GM19372 (cell line): ENCODE results near the gene SP140L.
A peak's percentile ranks its signal among the peaks of the same experiment; 100 is the strongest.
"Not testable (repeated sequence)": the region's sequence is repeated elsewhere in the genome, so short reads cannot be mapped to it uniquely, and the experiment has no call there.

Experiments
- ATAC-seq: cut with Tn5 transposase; IDR thresholded peaks from one replicate; pipeline ENCODE4 v1.9.1; 2021; ENCODE audit warnings: mild to moderate bottlenecking, low read depth, moderate library complexity; ENCODE audit not compliant: unreplicated experiment

Gene SP140L

DNA sequence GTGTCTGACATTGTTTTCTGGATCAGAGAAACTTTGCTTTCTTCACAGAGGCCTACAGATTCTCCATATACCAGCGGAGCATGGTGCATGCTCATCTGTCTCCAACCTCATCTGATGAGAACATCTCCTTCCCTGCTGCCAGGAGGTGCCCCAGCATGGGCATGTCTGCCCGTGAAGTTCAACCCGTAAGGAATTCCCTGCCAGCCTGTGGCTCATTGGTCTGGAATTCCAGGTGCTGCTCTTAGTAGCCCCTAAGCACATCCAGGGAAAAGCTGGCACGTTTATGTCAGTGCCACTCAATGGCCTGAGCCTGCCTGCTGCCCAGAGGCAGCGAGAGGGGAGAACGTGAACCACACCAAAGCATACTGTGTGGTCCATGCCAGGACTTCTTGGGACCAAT is 87.3 kb downstream of the SP140L start:
- ATAC-seq, result no peak

DNA sequence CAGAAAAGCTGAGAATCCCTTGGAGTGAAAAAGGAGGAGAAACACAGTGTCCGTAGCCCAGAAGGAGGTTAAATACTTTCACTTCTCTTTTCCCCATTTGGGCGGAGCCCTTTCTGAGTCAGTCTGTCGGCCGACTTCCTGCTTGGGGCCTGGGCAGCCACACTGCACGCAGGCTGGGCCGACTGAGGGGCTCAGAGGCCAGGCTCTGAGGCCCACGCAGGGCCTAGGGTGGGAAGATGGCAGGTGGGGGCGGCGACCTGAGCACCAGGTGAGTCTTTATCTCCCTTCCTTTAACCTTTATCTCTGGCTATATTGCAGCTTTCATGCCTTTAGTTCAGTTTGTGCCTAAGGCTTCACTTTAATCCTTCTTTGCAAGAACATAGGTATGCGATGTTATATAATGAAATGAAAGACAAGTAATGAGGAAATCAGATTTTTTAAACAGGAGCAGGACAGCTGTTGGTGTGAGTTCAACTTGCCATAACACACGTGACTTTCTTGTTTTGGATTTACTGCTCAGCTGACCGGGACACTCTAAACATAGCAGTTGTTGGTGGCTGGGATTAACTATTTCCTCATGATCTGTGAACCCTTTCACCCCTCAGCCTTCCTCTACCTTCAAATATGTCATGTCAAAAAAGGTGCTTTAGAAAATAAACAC is 89.2 kb downstream of the SP140L start, which contains the start of gene SP100:
Gene SP100 (plus strand): TSS at position 141 of the 661 bp plus-strand sequence. CDS start 96 bp downstream, at position 237.
- ATAC-seq, result peak; percentile 74

DNA sequence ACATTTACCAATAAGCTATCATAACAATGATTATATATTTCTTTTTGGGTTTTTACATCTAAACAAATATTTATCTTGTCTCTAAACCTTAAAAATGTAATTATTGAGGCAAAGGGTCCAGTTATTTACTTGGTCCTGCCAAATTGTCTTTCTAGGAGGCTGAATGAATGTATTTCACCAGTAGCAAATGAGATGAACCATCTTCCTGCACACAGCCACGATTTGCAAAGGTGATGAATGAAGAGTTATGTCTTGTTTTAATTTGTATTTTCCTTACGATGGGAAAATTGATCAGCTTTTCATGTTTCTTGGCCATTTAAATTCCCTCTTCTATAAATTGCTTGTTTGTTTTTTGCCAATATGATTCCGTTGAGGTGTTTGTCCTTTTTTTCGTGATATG is 90.4 kb downstream of the SP140L start:
- ATAC-seq, result no peak

DNA sequence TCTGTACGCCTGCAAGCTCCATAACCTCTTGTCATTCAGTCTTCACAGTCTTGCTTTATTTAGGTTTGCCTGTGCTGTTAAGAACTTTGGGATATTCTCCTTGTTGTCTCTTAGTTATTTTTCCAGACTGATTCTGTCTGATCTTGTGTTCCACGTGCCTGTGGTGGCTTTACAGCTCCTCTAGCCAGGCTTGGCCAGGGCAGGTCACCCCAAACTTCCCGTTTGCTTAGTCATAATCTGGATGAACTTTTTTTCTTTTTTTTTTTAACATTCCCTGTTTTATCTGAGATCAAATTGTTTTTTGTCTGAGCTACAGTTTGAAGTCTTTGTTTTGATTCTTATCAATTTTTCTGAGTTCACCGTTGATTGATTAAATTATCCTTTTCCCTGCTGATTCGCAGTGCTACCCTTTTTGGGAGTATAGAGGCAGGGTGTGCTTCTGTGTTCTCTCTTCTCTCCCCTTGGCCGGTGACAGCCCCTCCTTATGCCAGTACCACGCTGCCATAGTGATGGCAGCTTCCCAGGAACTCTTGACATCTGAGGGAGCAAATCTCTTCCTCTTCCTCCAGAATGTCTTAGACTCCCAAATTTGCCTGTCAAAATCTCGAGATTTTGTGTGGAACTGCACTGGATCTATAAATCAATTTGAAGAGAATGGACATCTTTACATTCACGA is 91.5 kb downstream of the SP140L start:
- no peak for ATAC-seq

DNA sequence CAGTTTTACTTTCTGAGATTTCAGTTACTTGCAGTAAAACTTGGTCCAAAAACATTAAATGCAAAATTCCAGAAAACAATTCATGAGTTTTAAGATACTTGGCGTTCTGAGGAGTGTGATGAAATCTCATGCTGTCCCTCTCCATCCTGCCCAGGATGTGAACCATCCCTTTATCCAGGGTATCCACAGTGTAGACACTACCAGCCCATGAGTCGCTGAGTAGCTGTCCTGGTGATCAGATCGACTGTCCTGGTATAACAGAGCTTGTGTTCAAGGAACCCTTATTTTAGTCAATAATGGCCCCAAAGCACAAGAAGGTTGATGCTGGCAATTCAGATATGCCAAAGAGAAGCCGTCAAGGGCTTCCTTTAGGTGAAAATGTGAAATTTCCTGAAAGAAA is 92.2 kb downstream of the SP140L start:
- ATAC-seq, result no peak

DNA sequence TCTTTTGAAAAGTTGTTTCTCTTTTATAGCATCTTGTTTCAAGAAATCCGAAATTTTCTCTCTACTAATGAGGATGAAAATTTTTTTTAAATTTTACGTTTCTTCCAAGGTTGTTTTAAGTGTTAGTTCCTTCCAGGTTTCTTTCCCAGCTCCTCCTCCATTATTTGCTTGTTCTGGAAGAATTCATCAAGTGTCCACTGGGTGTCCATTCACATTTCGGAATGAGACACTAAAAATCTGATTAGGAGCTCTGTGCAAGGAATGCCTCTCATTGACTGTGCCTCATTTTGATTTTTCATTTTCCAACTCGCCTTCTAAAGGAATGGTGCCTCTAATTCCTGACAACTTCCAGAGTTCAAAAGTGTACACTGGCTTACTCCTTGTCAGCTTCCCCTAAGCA is 95.2 kb downstream of the SP140L start:
- ATAC-seq, result no peak

DNA sequence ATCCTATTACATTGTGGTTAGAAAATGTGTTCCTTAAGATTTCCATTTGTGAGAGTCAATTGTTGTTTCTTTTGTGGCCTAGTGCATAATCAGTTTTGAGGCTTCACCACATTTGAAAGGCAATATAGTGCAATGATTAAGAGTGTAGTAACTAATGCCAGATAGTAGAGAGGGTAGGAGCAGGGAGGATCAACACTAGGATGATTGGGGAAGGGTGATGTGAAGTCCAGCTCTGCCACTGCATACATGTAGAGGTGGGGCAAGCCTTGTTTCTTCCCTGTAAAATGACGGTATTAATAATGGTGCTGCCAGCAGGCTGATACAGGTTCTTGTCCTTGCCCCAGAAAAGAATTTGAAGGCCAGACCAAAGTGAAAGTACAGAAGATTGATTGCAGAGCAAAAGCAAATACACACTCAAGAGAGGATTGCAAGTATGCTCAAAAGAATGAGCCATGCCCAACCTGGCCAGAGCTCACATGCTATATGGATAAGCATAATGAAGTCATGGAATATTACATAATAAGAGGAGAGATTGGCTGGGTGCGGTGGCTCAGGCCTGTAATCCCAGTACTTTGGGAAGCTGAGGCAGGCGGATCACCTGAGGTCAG is 97.0 kb downstream of the SP140L start:
- no peak for ATAC-seq

DNA sequence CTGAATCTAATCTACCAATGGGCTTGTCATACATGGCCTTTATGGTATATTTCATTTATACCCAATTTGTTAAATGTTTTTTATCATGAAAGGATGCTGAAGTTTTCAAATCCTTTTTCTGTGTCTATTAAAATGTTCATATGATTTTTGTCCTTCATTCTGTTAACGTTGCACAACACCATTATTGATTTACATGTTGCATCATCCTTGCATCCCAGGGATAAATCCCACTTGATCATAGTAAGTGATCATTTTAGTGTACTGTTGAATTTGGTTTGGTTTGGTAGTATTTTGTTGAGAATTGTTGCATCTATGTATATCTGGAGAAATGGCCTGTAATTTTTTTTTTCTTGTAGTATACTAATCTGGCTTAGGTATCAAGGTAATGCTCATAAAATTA is 98.4 kb downstream of the SP140L start:
- ATAC-seq, result no peak

DNA sequence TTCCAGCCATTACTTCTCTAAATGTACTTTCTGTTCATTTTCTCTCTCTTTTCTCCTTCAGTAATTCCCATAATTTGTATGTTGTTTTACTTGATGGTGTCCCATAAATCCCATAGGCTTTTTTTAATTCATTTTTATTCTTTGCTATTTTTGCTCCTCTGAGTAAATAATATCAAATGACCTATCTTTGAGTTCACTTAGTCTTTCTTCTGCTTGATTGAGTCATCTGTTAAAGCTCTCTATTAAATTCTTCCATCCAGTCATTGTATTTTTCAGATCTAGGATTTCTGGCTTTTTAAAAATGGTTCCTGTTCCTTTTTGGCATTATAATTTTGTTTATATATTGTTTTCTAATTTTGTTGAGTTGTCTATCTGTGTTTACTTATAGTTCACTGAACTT is 102.5 kb downstream of the SP140L start:
- ATAC-seq, result no peak

DNA sequence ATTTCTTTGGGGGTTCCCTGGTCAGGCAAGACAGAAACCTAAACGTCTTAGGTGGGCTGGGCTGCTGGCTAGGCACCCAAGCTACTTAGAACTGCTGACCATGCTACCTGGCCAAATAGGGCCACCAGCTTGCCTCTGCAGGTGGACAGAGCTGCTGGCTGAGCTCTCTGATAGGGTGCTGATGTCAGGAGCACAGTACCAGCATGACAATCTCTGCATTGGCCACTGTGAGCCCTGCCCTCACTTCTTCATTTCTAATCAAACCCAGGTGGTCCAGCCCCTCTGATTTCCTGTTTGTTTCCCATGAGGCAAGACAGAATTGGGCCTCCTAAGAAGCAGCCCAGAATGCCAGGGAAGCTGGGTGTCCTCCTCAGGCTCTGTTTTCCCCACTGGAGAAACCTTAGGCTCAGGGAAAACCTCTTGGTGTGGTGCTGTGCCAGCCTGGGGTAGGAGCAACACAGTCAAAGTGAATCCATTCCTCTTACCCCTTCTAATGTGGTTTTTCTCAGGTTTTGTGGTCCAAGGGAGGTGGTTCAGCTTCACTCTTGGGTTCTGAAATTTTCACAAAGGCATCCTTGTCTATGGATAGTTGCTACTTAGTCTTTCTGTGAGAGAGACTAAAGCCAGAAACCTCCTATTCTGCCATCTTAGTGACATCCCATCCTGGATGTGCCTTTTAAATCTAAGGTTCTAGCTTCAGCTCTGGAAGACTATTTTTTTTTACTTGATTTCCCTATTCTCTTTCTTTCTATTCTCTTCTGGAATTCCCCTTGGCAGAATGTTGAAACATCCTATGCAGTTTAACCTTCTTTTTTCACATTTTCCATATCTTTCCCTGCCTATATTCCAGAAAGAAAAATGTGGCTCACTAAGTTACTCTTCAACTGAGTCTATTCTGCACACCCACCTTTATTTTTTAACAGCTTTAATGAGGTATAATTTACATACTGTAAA is 104.2 kb downstream of the SP140L start:
- no peak for ATAC-seq

DNA sequence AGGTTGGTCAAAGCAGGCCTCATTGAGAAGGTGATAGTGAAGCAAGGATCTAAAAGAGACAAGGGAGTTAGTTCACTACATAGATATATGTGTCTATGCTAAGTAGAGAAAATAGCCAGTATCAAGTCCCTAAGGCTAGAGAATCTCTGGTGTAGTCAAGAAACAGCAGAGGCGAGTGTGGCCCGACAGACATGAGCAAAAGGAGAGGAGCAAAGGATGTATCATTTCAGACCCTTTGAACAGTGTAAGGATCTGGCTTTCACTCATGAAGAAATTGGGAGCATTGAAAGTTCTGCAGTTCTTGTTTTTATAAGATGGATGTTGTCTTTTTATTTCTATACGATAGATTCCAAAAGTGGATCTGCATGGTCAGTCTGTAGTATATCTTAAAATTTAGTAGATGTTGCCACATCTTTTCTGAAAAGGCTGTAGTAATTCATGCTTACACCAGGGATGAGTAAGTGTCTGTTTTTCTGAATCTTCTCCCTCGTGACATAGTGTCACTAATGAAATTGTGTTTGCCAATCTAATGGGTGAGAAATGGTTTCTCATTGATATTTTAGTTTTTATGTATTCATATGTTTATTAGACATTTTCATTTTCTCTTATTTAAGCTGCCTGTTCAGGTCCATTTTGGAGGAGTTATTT is 107.8 kb downstream of the SP140L start:
- no peak for ATAC-seq

DNA sequence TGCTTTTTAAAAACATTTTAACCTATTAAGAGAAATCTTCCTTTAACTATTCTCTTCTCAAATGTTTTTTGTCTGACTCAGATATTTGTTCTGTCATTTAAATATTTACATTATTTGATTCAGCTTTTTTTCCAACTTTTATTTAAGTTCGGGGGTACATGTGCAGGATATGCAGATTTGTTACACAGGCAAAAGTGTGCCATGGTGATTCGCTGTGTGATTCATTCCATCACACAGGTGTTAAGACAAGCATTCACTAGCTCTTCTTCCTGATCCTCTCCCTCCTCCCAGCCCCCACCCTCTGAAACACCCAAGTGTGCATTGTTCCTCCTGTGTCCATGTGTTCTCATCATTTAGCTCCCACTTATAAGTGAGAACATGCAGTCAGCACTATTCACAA is 108.4 kb downstream of the SP140L start:
- no peak for ATAC-seq

DNA sequence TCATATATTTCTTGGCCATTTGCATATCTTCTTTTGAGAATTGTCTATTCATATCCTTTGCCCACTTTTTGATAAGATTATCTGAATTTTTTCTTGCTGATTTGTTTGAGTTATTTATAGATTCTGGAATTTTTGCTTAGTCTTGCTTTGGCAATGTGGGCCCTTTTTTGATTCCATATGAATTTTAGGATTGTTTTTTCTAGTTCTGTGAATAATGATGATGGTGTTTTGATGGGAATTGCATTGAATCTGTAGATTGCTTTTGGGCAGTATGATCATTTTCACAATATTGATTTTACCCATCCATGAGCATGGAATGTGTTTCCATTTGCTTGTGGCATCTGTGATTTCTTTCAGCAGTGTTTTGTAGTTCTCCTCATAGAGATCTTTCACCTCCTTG is 112.1 kb downstream of the SP140L start:
- ATAC-seq, result not testable (repeated sequence)

DNA sequence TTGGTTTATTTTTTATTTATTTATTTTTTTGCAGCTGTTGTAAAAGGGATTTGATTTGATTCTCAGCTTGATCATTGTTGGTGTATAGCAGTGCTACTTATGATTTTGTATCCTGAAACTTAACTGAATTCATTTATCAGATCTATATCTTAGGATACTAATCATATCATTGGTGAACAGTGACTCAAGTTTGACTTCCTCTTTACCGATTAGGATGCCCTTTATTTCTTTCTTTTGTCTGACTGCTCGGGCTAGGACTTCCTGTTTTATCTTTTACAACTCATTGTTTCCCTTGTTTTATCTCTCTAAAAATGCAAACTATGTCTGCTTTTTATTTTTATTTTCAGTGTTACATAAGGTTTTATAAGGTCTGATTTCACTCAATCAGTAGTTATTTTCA is 112.6 kb downstream of the SP140L start:
- no peak for ATAC-seq

DNA sequence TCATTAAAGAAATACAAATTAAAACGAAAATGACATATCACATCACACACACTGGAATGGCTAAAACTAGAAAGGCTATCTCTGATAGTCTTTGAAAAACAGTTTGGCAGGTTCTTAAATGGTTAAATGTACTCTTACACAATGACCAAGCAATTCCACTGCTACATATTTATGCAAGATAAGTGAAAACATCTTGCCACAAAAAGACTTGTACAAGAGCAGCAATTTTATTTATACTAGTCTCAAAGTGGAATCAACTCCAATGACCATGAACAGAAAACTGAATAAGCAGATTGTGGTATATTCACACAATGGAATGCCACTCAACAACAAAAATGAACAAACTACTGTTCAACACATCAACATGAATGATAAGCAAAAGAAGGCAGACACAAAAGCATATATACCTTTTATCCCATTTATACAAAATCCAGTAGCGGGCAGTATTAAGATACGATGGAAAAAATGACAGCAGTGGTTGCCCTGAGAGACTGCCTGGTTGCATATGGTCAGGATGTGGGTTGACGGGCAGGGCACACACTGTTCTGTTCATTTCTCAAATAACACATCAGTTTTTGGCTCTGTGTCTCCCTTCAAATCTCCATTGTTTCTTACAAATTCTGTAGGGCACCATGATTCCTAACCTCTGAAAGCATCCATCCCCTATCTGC is 114.4 kb downstream of the SP140L start:
- ATAC-seq, result peak; percentile 61

DNA sequence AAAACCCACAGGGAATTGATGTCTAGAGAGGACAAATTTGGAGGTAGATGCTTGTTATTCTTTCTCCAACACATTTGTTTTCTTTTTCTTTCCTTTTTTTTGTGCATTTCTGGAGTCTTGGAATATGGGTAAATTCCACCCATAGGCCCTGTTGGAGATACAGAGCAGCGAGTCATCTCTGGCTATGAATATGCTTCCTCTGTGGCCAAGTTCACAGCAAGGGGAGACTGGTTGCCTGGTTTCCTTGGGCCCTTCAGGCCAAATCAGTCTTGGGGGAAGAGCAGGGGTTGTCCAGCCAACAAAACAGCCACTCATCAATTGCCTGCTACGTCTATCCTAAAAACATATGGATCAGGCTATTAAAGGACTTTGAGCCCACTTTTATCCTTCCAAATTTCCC is 116.5 kb downstream of the SP140L start:
- ATAC-seq, result no peak

DNA sequence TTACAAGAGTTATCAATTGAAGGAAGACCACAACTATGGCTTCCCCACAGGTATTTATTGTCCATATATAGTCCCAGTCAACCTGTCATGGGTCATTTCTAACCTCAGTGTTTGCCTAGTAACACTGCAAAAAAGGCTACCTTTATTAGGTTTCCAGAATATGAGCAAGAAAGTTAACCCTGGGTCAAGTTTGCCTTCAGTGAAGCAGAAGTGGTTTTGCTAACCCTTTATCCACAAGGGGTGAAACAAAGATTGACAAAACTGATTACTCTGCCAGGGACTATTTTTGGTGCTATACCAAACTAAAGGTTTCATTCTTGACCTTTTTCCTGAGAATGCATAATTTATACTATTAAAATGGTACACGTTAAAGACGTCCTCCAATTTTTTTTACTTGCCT is 117.8 kb downstream of the SP140L start:
- no peak for ATAC-seq

DNA sequence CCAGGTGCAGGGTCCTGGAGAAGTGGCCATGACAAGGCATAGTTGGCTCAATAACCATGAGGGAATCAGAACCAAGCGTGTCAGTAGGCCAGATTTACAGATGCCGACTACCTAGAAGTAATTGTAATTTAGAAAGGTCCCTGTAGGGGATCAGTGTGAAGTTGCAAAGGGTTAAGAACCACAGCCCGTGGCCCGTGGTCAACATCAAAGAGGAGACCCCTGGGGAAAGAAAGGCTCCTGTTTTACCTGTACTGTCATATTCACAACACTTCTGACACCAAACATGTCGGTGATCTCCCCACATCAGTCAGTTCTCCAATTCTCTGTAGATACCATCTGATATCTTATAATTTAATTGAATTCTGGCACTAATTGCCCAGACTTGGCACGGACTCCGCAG is 120.0 kb downstream of the SP140L start:
- no peak for ATAC-seq
